Measurements from ENCODE around the gene COL9A1. TPM values are rescaled to one million over a fixed set of nuclear protein-coding genes. Genes with fewer than 3 reads are reported as not detected.

Gene COL9A1
- total and polyA plus RNA-seq, 12 donors = 0.17 to 1.6 TPM; not detected in 10

DNA sequence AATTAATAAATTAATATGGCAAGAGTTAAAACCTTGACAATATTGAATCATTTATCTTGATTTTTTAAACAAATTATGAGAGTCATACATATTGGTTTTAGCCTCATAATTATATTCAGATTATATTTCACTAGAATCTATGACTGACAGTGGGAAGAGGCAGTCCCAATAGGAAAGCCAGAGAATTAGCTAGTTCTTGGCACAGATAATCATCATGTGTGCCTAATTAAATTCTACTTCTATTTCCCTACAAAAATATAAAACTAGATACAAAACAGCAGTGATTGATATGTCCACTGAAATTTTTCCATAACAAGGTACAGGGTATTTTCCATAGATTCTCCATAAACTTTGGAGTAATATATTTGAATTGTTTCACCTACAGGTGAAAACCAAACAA, 38.6 kb downstream of the COL9A1 start:
- H3K9me3 ChIP-seq (replicated peaks in 1 of 3) = no peaks in the 10 kb centered on the region
- intact Hi-C loops (cut with DNase I) = no loop called here
- H3K36me3 ChIP-seq (replicated peaks in 1 of 2) = no peaks in the 10 kb centered on the region
- H3K4me3 ChIP-seq = no peak overlapping the region
- no peak for DNase-seq
- H3K27me3 ChIP-seq = no peaks in the 10 kb centered on the region
- H3K27ac ChIP-seq = no peak overlapping the region
- no peaks in the 10 kb centered on the region for H3K4me1 ChIP-seq (replicated peaks in 1 of 2)
- TF ChIP-seq POLR2A (IDR thresholded peaks at IDR 0.05) = no peak
- TF ChIP-seq, protein P1, sequence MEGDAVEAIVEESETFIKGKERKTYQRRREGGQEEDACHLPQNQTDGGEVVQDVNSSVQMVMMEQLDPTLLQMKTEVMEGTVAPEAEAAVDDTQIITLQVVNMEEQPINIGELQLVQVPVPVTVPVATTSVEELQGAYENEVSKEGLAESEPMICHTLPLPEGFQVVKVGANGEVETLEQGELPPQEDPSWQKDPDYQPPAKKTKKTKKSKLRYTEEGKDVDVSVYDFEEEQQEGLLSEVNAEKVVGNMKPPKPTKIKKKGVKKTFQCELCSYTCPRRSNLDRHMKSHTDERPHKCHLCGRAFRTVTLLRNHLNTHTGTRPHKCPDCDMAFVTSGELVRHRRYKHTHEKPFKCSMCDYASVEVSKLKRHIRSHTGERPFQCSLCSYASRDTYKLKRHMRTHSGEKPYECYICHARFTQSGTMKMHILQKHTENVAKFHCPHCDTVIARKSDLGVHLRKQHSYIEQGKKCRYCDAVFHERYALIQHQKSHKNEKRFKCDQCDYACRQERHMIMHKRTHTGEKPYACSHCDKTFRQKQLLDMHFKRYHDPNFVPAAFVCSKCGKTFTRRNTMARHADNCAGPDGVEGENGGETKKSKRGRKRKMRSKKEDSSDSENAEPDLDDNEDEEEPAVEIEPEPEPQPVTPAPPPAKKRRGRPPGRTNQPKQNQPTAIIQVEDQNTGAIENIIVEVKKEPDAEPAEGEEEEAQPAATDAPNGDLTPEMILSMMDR (IDR thresholded peaks at IDR 0.05) = no peak

DNA sequence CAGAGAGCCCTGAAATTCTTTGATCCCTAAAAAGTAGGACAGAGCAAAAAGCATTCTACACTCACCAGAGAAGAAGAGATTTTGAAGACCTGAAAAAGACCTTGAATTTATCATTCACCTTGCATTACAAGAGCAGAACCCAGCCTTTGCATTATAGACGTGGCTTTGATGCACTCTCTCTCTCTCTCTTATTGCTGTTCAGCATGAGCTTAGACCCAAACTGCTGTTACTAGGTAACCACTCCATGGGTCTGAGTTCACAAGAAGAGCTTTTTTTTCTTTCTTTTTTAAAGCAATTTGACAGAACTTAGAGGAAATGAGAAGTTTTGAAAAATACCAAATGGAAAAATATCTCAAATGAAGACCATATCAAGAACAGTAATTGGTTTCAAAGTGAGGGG, 44.4 kb downstream of the COL9A1 start:
- WGBS, 4 donors = 15 to 41% (median 28%) methylated on average over 1 of the region's 1 CpG
- H3K4me3 ChIP-seq = no peak overlapping the region
- no peak for DNase-seq
- intact Hi-C loops (cut with DNase I) = no loop called here
- H3K27ac ChIP-seq = no peak overlapping the region
- H3K36me3 ChIP-seq (replicated peaks in 1 of 2) = no peaks in the 10 kb centered on the region
- no peaks in the 10 kb centered on the region for H3K4me1 ChIP-seq (replicated peaks in 1 of 2)
- TF ChIP-seq, protein P1 (IDR thresholded peaks at IDR 0.05) = no peak
- TF ChIP-seq POLR2A (IDR thresholded peaks at IDR 0.05) = no peak
- H3K27me3 ChIP-seq = no peaks in the 10 kb centered on the region
- H3K9me3 ChIP-seq (replicated peaks in 1 of 3) = no peaks in the 10 kb centered on the region

DNA sequence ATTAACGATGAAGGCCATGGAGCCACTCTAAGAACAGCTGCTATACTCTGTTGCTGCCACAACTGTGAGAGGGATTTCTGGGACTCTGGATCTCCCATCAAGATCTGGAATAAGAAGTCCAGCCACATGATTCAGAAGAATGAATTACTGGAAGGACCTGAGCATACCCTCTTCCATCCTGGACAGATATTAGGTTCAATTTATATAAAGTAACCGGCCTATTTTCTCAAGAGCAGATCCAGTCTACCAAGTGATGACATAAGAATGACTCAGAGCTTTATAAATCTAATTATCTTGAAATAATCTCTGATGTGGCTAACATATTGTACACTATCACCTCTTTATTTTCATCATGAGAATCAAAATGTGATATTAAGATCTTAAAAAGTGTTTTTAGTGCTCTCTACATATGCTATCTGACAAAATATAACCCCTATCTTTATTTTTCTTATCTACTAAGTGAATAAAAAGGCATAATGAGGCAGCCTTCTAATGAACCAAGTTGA, 45.1 kb downstream of the COL9A1 start:
- DNase-seq = no peak
- no peaks in the 10 kb centered on the region for H3K27me3 ChIP-seq
- H3K4me1 ChIP-seq (replicated peaks in 1 of 2) = no peaks in the 10 kb centered on the region
- H3K36me3 ChIP-seq (replicated peaks in 1 of 2) = no peaks in the 10 kb centered on the region
- intact Hi-C loops (cut with DNase I) = no loop called here
- TF ChIP-seq POLR2A (IDR thresholded peaks at IDR 0.05) = no peak
- TF ChIP-seq, protein P1 (IDR thresholded peaks at IDR 0.05) = no peak
- no peak overlapping the region for H3K27ac ChIP-seq
- H3K4me3 ChIP-seq = no peak overlapping the region
- 67 to 85% (median 78%) methylated on average over 2 of the region's 2 CpGs for WGBS, 4 donors
- no peaks in the 10 kb centered on the region for H3K9me3 ChIP-seq (replicated peaks in 1 of 3)

DNA sequence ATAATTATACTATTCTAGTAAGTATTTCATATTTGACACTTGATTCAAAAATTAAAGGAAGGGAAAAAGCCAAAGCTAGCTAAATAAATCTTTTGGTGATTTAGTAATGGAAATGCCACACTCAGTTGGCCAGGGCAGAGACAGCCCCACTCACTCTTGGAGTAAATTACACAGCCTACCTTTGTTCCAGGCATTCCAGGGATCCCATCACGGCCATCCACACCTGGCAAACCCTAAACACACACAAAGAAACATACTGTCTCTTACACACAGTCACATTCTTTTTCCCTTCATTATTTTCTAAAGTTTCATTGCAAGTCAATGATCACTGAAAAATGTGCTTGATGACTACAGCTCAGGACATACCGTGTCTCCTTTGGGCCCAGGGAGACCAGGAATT, 48.1 kb downstream of the COL9A1 start:
- H3K9me3 ChIP-seq (replicated peaks in 1 of 3) = no peaks in the 10 kb centered on the region
- no peak overlapping the region for H3K27ac ChIP-seq
- intact Hi-C loops (cut with DNase I) = no loop called here
- no peak for DNase-seq
- no peaks in the 10 kb centered on the region for H3K4me1 ChIP-seq (replicated peaks in 1 of 2)
- TF ChIP-seq, protein P1 (IDR thresholded peaks at IDR 0.05) = no peak
- TF ChIP-seq POLR2A (IDR thresholded peaks at IDR 0.05) = no peak
- no peaks in the 10 kb centered on the region for H3K36me3 ChIP-seq (replicated peaks in 1 of 2)
- WGBS, 4 donors = 68 to 88% (median 76%) methylated on average over 2 of the region's 2 CpGs
- no peaks in the 10 kb centered on the region for H3K27me3 ChIP-seq
- H3K4me3 ChIP-seq = no peak overlapping the region
